ENCODE results near the gene DHX8. TPM values are rescaled to one million over a fixed set of nuclear protein-coding genes. Genes with fewer than 3 reads are reported as not detected.
"Not testable (repeated sequence)": the region's sequence is repeated elsewhere in the genome, so short reads cannot be mapped to it uniquely, and the experiment has no call there.

The DHX8 gene
- total and polyA plus RNA-seq, 2 donors from 2014 or later: 28.7 to 53.9 TPM

- DNase-seq (no peak), FAIRE-seq (no peak)
- Histone ChIP-seq H3K9me3 (ENCODE audit: control insufficient read depth in 2 of 3, insufficient read depth in 1 of 3, low read length in 3 of 3) (no peaks in the 10 kb centered on the region), H3K9ac (ENCODE audit: low read length in 3 of 3) (no peak overlapping the region), H3K4me3 (ENCODE audit: low read length in 3 of 3) (no peak overlapping the region), H3K4me1 (ENCODE audit: control insufficient read depth in 2 of 3, insufficient read depth in 2 of 3, low read depth in 1 of 3, low read length in 3 of 3) (peaks cover 0 to 2% (median 0%) of the 10 kb centered on the region in 3 donors), H3K27me3 (ENCODE audit: control insufficient read depth, insufficient read depth, low read length) (no peaks in the 10 kb centered on the region), H3K36me3 (ENCODE audit: control insufficient read depth in 2 of 3, insufficient read depth in 3 of 3, low read length in 3 of 3) (no peaks in the 10 kb centered on the region), H3K27ac (ENCODE audit: low read depth in 2 of 2, low read length in 2 of 2) (peak overlapping the region in 1 of 2 donors; percentile 77)
- TF ChIP-seq CTCF (IDR thresholded peaks at IDR 0.05; ENCODE audit: borderline replicate concordance, extremely low read depth, insufficient read depth): no peak
- intact Hi-C loops (cut with DNase I): no loop called here
Measured at GRCh38 chr17:43475494-43476089, 8.2 kb upstream of the DHX8 start.

- H3K9ac ChIP-seq (ENCODE audit: low read length in 3 of 3); H3K36me3 ChIP-seq (ENCODE audit: control insufficient read depth in 2 of 3, insufficient read depth in 3 of 3, low read length in 3 of 3); H3K27ac ChIP-seq (ENCODE audit: low read depth in 2 of 2, low read length in 2 of 2); H3K4me1 ChIP-seq (ENCODE audit: control insufficient read depth in 2 of 3, insufficient read depth in 2 of 3, low read depth in 1 of 3, low read length in 3 of 3); FAIRE-seq; intact Hi-C loops (cut with DNase I); H3K9me3 ChIP-seq (ENCODE audit: control insufficient read depth in 2 of 3, insufficient read depth in 1 of 3, low read length in 3 of 3); H3K27me3 ChIP-seq (ENCODE audit: control insufficient read depth, insufficient read depth, low read length); DNase-seq; H3K4me3 ChIP-seq (ENCODE audit: low read length in 3 of 3): not testable (repeated sequence)
Measured at GRCh38 chr17:43476306-43476705, 7.5 kb upstream of the DHX8 start.

- Histone ChIP-seq H3K27ac (ENCODE audit: low read depth in 2 of 2, low read length in 2 of 2) (no peak overlapping the region), H3K4me3 (ENCODE audit: low read length in 3 of 3) (no peak overlapping the region), H3K27me3 (ENCODE audit: control insufficient read depth, insufficient read depth, low read length) (no peaks in the 10 kb centered on the region), H3K4me1 (ENCODE audit: control insufficient read depth in 2 of 3, insufficient read depth in 2 of 3, low read depth in 1 of 3, low read length in 3 of 3) (peaks cover 0 to 2% (median 0%) of the 10 kb centered on the region in 3 donors), H3K9ac (ENCODE audit: low read length in 3 of 3) (no peak overlapping the region), H3K36me3 (ENCODE audit: control insufficient read depth in 2 of 3, insufficient read depth in 3 of 3, low read length in 3 of 3) (no peaks in the 10 kb centered on the region), H3K9me3 (ENCODE audit: control insufficient read depth in 2 of 3, insufficient read depth in 1 of 3, low read length in 3 of 3) (no peaks in the 10 kb centered on the region)
- intact Hi-C loops (cut with DNase I): no loop called here
- no peak for TF ChIP-seq CTCF (IDR thresholded peaks at IDR 0.05; ENCODE audit: borderline replicate concordance, extremely low read depth, insufficient read depth)
- FAIRE-seq (no peak), DNase-seq (peak in 1 of 5 donors; percentile 4)
Measured at GRCh38 chr17:43477832-43478634, 5.7 kb upstream of the DHX8 start.

- TF ChIP-seq CTCF (IDR thresholded peaks at IDR 0.05; ENCODE audit: borderline replicate concordance, extremely low read depth, insufficient read depth): no peak
- H3K9ac ChIP-seq (ENCODE audit: low read length in 3 of 3): no peak overlapping the region
- no peak overlapping the region for H3K4me3 ChIP-seq (ENCODE audit: low read length in 3 of 3)
- H3K36me3 ChIP-seq (ENCODE audit: control insufficient read depth in 2 of 3, insufficient read depth in 3 of 3, low read length in 3 of 3): no peaks in the 10 kb centered on the region
- DNase-seq (no peak), FAIRE-seq (no peak)
- H3K27ac ChIP-seq (ENCODE audit: low read depth in 2 of 2, low read length in 2 of 2): no peak overlapping the region
- intact Hi-C loops (cut with DNase I): no loop called here
- no peaks in the 10 kb centered on the region for H3K27me3 ChIP-seq (ENCODE audit: control insufficient read depth, insufficient read depth, low read length)
- H3K4me1 ChIP-seq (ENCODE audit: control insufficient read depth in 2 of 3, insufficient read depth in 2 of 3, low read depth in 1 of 3, low read length in 3 of 3): peaks cover 0 to 4% (median 1%) of the 10 kb centered on the region in 3 donors
- H3K9me3 ChIP-seq (ENCODE audit: control insufficient read depth in 2 of 3, insufficient read depth in 1 of 3, low read length in 3 of 3): no peaks in the 10 kb centered on the region
Measured at GRCh38 chr17:43479948-43480347, 3.8 kb upstream of the DHX8 start.

All from kidney (tissue), 14 donors.